ENCODE data around the gene MREG.
"Not testable (repeated sequence)": the region's sequence is repeated elsewhere in the genome, so short reads cannot be mapped to it uniquely, and the experiment has no call there.

Gene MREG

GRCh38 chr2:215998636-215999035 is 14.7 kb downstream of the MREG start:
- H3K27ac ChIP-seq, result no peak overlapping the region
- H3K9ac ChIP-seq, result no peak overlapping the region
- no peak overlapping the region for H3K4me3 ChIP-seq (IDR thresholded peaks at IDR 0.05; ENCODE audit: insufficient read depth, low read depth, low read length)
- peaks cover 23% of the 10 kb centered on the region; the same call in 1 of the 2 replicates for H3K79me2 ChIP-seq (ENCODE audit: insufficient read depth, low read depth)
- no peaks in the 10 kb centered on the region for H3K36me3 ChIP-seq (ENCODE audit: insufficient read depth)
- no peaks in the 10 kb centered on the region for H3K27me3 ChIP-seq (ENCODE audit: insufficient read depth, low read depth)
- H3K4me1 ChIP-seq (ENCODE audit: low read depth, poor library complexity, severe bottlenecking), result peaks cover 32% of the 10 kb centered on the region
- no peak for TF ChIP-seq CTCF (conservative IDR thresholded peaks at IDR 0.05; ENCODE audit: low read depth, low read length)
- H2AFZ ChIP-seq (ENCODE audit: low read depth), result no peak overlapping the region
- H3K4me2 ChIP-seq, result no peak overlapping the region
- no peaks in the 10 kb centered on the region for H4K20me1 ChIP-seq (ENCODE audit: insufficient read depth)

- Histone ChIP-seq H3K36me3 (ENCODE audit: insufficient read depth) (no peaks in the 10 kb centered on the region), H3K27me3 (ENCODE audit: insufficient read depth, low read depth) (no peaks in the 10 kb centered on the region), H3K4me2 (no peak overlapping the region), H3K79me2 (ENCODE audit: insufficient read depth, low read depth) (peaks cover 8% of the 10 kb centered on the region; the same call in 1 of the 2 replicates), H4K20me1 (ENCODE audit: insufficient read depth) (no peaks in the 10 kb centered on the region), H3K4me3 (IDR thresholded peaks at IDR 0.05; ENCODE audit: insufficient read depth, low read depth, low read length) (no peak overlapping the region), H3K4me1 (ENCODE audit: low read depth, poor library complexity, severe bottlenecking) (peaks cover 18% of the 10 kb centered on the region), H3K9ac (no peak overlapping the region), H2AFZ (ENCODE audit: low read depth) (no peak overlapping the region), H3K27ac (no peak overlapping the region)
- TF ChIP-seq CTCF (conservative IDR thresholded peaks at IDR 0.05; ENCODE audit: low read depth, low read length), result no peak
Observed at GRCh38 chr2:215997219-215997618, 16.1 kb downstream of the MREG start.

- no peak overlapping the region for H3K4me2 ChIP-seq
- no peak overlapping the region for H3K4me3 ChIP-seq (IDR thresholded peaks at IDR 0.05; ENCODE audit: insufficient read depth, low read depth, low read length)
- no peaks in the 10 kb centered on the region for H3K27me3 ChIP-seq (ENCODE audit: insufficient read depth, low read depth)
- H3K4me1 ChIP-seq (ENCODE audit: low read depth, poor library complexity, severe bottlenecking), result peaks cover 5% of the 10 kb centered on the region
- H4K20me1 ChIP-seq (ENCODE audit: insufficient read depth), result no peaks in the 10 kb centered on the region
- H3K36me3 ChIP-seq (ENCODE audit: insufficient read depth), result no peaks in the 10 kb centered on the region
- H3K9ac ChIP-seq, result no peak overlapping the region
- H3K27ac ChIP-seq, result no peak overlapping the region
- TF ChIP-seq CTCF (conservative IDR thresholded peaks at IDR 0.05; ENCODE audit: low read depth, low read length), result no peak
- no peak overlapping the region for H2AFZ ChIP-seq (ENCODE audit: low read depth)
- peaks cover 14% of the 10 kb centered on the region; the same call in 1 of the 2 replicates for H3K79me2 ChIP-seq (ENCODE audit: insufficient read depth, low read depth)
Observed at GRCh38 chr2:215994911-215995310, 18.4 kb downstream of the MREG start.

GRCh38 chr2:215988556-215989207 is 24.7 kb downstream of the MREG start:
- peaks cover 27% of the 10 kb centered on the region; the same call in 1 of the 2 replicates for H3K79me2 ChIP-seq (ENCODE audit: insufficient read depth, low read depth)
- not testable (repeated sequence) for H3K27ac ChIP-seq; H2AFZ ChIP-seq (ENCODE audit: low read depth)

GRCh38 chr2:215985257-215985656 is 28.1 kb downstream of the MREG start:
- no peak overlapping the region for H3K9ac ChIP-seq
- 0 out of 2 replicates have a peak, but pooled peaks cover 16% of the 10 kb centered on the region for H3K79me2 ChIP-seq (ENCODE audit: insufficient read depth, low read depth)
- no peak overlapping the region for H3K27ac ChIP-seq
- no peaks in the 10 kb centered on the region for H3K27me3 ChIP-seq (ENCODE audit: insufficient read depth, low read depth)
- H3K4me2 ChIP-seq, result no peak overlapping the region
- TF ChIP-seq CTCF (conservative IDR thresholded peaks at IDR 0.05; ENCODE audit: low read depth, low read length), result no peak
- no peaks in the 10 kb centered on the region for H4K20me1 ChIP-seq (ENCODE audit: insufficient read depth)
- H2AFZ ChIP-seq (ENCODE audit: low read depth), result no peak overlapping the region
- H3K4me3 ChIP-seq (IDR thresholded peaks at IDR 0.05; ENCODE audit: insufficient read depth, low read depth, low read length), result no peak overlapping the region
- H3K36me3 ChIP-seq (ENCODE audit: insufficient read depth), result no peaks in the 10 kb centered on the region
- H3K4me1 ChIP-seq (ENCODE audit: low read depth, poor library complexity, severe bottlenecking), result peaks cover 24% of the 10 kb centered on the region

More at GRCh38 chr2:215988556-215989207, 24.7 kb downstream of the MREG start:
- peaks cover 21% of the 10 kb centered on the region for H3K4me1 ChIP-seq (ENCODE audit: low read depth, poor library complexity, severe bottlenecking)
- not testable (repeated sequence) for H3K27me3 ChIP-seq (ENCODE audit: insufficient read depth, low read depth); H3K4me3 ChIP-seq (IDR thresholded peaks at IDR 0.05; ENCODE audit: insufficient read depth, low read depth, low read length); H3K4me2 ChIP-seq; H4K20me1 ChIP-seq (ENCODE audit: insufficient read depth); H3K36me3 ChIP-seq (ENCODE audit: insufficient read depth); H3K9ac ChIP-seq

Measured in KMS-11 (cell line).